ENCODE data around the gene TSHZ3. TPM values are rescaled to one million over a fixed set of nuclear protein-coding genes. Genes with fewer than 3 reads are reported as not detected.

Gene TSHZ3
- total RNA-seq, 1 donor from 2014 or later, result 6.1 TPM

DNA sequence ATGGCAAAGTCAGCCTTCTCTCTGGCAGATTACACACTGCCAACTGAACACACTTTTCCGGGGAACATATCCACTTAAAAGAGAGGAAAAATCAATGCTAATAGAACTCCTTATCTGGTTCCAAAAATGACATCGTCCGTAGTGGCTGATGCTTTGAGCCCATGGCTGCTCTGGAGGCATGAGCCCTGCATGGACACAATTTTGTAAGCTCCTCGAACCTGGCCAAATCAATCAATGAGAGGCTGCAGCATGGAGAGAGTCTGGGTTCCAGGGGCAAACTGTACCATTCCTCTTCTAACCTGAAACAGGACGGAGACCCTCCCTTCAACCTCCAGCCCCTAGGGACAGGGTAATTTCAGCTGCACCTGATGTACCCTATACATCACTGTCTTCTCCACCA, 21.0 kb upstream of the TSHZ3 start:
- no peaks in the 10 kb centered on the region for H3K36me3 ChIP-seq (ENCODE audit: insufficient read depth, low read length)
- no peak overlapping the region for H3K4me3 ChIP-seq (ENCODE audit: insufficient read depth, low read depth, low read length)
- H3K4me3 Mint-ChIP-seq (ENCODE audit: unreplicated experiment), result no peak overlapping the region
- H2AFZ ChIP-seq (ENCODE audit: low read depth, low read length), result no peak overlapping the region
- H3K9me3 ChIP-seq (ENCODE audit: insufficient read depth, low read depth, low read length), result no peaks in the 10 kb centered on the region
- no peaks in the 10 kb centered on the region for H4K20me1 ChIP-seq (ENCODE audit: insufficient read depth, low read length)
- no peak overlapping the region for H3K27ac Mint-ChIP-seq (ENCODE audit: unreplicated experiment)
- no peak overlapping the region for H3K9ac ChIP-seq (ENCODE audit: low read length)
- H3K27me3 Mint-ChIP-seq (ENCODE audit: low read depth, unreplicated experiment), result peaks cover 50% of the 10 kb centered on the region
- TF ChIP-seq EZH2 (IDR thresholded peaks at IDR 0.05; ENCODE audit: insufficient read depth, low read length) (no peak), CTCF (IDR thresholded peaks at IDR 0.05; ENCODE audit: insufficient read depth, low read depth, low read length) (no peak)
- H3K4me1 Mint-ChIP-seq (ENCODE audit: low read depth, unreplicated experiment), result no peaks in the 10 kb centered on the region
- H3K79me2 ChIP-seq (ENCODE audit: insufficient read depth, low read length), result no peaks in the 10 kb centered on the region
- H3K4me1 ChIP-seq (ENCODE audit: insufficient read depth, low read length), result no peaks in the 10 kb centered on the region
- peaks cover 10% of the 10 kb centered on the region for H3K36me3 Mint-ChIP-seq (ENCODE audit: low read depth, unreplicated experiment)
- DNase-seq (ENCODE audit: low read depth) (no peak), FAIRE-seq (no peak)
- H3K9me3 Mint-ChIP-seq (ENCODE audit: unreplicated experiment), result peaks cover 8% of the 10 kb centered on the region
- no peak overlapping the region for H3K27ac ChIP-seq (ENCODE audit: low read depth, low read length)
- H3K27me3 ChIP-seq (ENCODE audit: insufficient read depth, low read length), result peaks cover 2% of the 10 kb centered on the region
- H3K4me2 ChIP-seq (ENCODE audit: low read length), result no peak overlapping the region

GRCh38 chr19:31364963-31365362, 15.7 kb upstream of the TSHZ3 start:
- no peak for FAIRE-seq
- Histone ChIP-seq H2AFZ (ENCODE audit: low read depth, low read length) (no peak overlapping the region), H3K9me3 (ENCODE audit: insufficient read depth, low read depth, low read length) (no peaks in the 10 kb centered on the region), H3K4me3 (ENCODE audit: insufficient read depth, low read depth, low read length) (no peak overlapping the region), H3K27ac (ENCODE audit: low read depth, low read length) (no peak overlapping the region), H3K4me1 (ENCODE audit: insufficient read depth, low read length) (no peaks in the 10 kb centered on the region), H3K79me2 (ENCODE audit: insufficient read depth, low read length) (no peaks in the 10 kb centered on the region), H4K20me1 (ENCODE audit: insufficient read depth, low read length) (peaks cover 2% of the 10 kb centered on the region), H3K9ac (ENCODE audit: low read length) (no peak overlapping the region), H3K4me2 (ENCODE audit: low read length) (no peak overlapping the region), H3K36me3 (ENCODE audit: insufficient read depth, low read length) (no peaks in the 10 kb centered on the region), H3K27me3 (ENCODE audit: insufficient read depth, low read length) (peaks cover under 1% of the 10 kb centered on the region)
- TF ChIP-seq EZH2 (IDR thresholded peaks at IDR 0.05; ENCODE audit: insufficient read depth, low read length) (no peak), CTCF (IDR thresholded peaks at IDR 0.05; ENCODE audit: insufficient read depth, low read depth, low read length) (no peak)
- Mint-ChIP-seq H3K4me3 (ENCODE audit: unreplicated experiment) (no peak overlapping the region), H3K36me3 (ENCODE audit: low read depth, unreplicated experiment) (peaks cover 8% of the 10 kb centered on the region), H3K27me3 (ENCODE audit: low read depth, unreplicated experiment) (peaks cover 38% of the 10 kb centered on the region), H3K9me3 (ENCODE audit: unreplicated experiment) (peaks cover 4% of the 10 kb centered on the region), H3K4me1 (ENCODE audit: low read depth, unreplicated experiment) (no peaks in the 10 kb centered on the region), H3K27ac (ENCODE audit: unreplicated experiment) (no peak overlapping the region)
- DNase-seq (ENCODE audit: low read depth), result no peak

- Histone ChIP-seq H3K27me3 (ENCODE audit: insufficient read depth, low read length) (peaks cover 12% of the 10 kb centered on the region), H3K4me1 (ENCODE audit: insufficient read depth, low read length) (no peaks in the 10 kb centered on the region), H3K4me2 (ENCODE audit: low read length) (no peak overlapping the region), H3K9ac (ENCODE audit: low read length) (no peak overlapping the region), H2AFZ (ENCODE audit: low read depth, low read length) (no peak overlapping the region), H3K27ac (ENCODE audit: low read depth, low read length) (no peak overlapping the region), H4K20me1 (ENCODE audit: insufficient read depth, low read length) (peaks cover 27% of the 10 kb centered on the region), H3K36me3 (ENCODE audit: insufficient read depth, low read length) (no peaks in the 10 kb centered on the region), H3K79me2 (ENCODE audit: insufficient read depth, low read length) (no peaks in the 10 kb centered on the region), H3K9me3 (ENCODE audit: insufficient read depth, low read depth, low read length) (no peaks in the 10 kb centered on the region), H3K4me3 (ENCODE audit: insufficient read depth, low read depth, low read length) (no peak overlapping the region)
- FAIRE-seq (no peak), DNase-seq (ENCODE audit: low read depth) (no peak)
- TF ChIP-seq CTCF (IDR thresholded peaks at IDR 0.05; ENCODE audit: insufficient read depth, low read depth, low read length), result no peak
- no peak for TF ChIP-seq EZH2 (IDR thresholded peaks at IDR 0.05; ENCODE audit: insufficient read depth, low read length)
- Mint-ChIP-seq H3K4me1 (ENCODE audit: low read depth, unreplicated experiment) (peaks cover under 1% of the 10 kb centered on the region), H3K27ac (ENCODE audit: unreplicated experiment) (no peak overlapping the region), H3K9me3 (ENCODE audit: unreplicated experiment) (peaks cover 4% of the 10 kb centered on the region), H3K27me3 (ENCODE audit: low read depth, unreplicated experiment) (peaks cover 59% of the 10 kb centered on the region), H3K4me3 (ENCODE audit: unreplicated experiment) (no peak overlapping the region), H3K36me3 (ENCODE audit: low read depth, unreplicated experiment) (peaks cover 8% of the 10 kb centered on the region)
Measured at GRCh38 chr19:31361728-31362127, 12.5 kb upstream of the TSHZ3 start.

Data from astrocyte (in vitro differentiated cells and primary cell).